ENCODE measurements around the gene SPEM3.
"Not testable (repeated sequence)": the region's sequence is repeated elsewhere in the genome, so short reads cannot be mapped to it uniquely, and the experiment has no call there.

The SPEM3 gene

DNA sequence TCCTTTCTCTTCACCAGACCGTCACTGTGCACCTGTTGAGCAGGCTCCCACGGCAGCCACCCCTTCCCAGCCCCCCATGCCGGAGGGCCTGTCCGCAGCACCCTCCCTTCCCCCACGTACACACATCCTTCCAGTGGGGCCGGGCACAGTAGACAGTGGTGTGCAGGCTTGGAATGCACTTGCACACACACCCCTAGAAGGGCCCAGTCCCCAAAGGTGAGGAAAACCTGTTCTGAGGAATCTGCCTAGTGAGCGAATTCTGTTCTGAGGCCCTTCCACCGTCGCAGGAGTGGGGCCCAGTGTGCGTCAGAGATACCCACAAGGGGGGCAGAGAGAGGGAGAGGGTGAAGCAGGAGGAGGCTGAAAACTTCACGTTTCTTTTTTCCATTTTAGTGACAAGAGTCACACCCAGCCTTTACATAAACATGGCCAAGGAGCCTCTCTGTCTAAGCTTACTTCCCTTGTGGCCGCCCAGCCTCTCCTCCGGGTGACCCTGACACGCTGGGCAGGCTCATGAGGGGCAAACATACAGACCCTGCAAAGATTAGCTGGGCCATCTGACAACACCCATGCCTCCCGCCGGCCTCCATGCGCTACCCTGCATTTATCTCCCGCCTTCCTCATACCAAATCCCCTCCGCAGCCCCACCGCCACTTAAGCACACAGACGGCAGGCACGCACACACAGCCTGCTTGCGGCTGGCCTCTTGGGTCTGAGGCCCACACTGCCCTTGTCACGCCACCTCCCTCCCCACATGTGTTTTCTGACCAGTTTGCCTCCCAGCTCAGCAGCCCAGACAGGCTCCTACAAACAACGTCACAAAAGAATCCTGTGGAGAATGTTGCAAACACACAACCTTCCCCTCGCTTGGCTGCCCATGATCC, 49.0 kb downstream of the SPEM3 start:
- no peak for TF ChIP-seq CTCF (IDR thresholded peaks at IDR 0.05; ENCODE audit: low read depth, low read length)
- peak overlapping the region; percentile 73 to 79 for H3K4me3 ChIP-seq (replicated peaks in 1 of 2; ENCODE audit: low read depth in 2 of 2, low read length in 2 of 2)
- DNase-seq (ENCODE audit: low read depth in 2 of 2), result peak; percentile 76 to 77

GRCh38 chr17:7478276-7479212, 49.9 kb downstream of the SPEM3 start:
- peak overlapping the region; percentile 73 to 79 for H3K4me3 ChIP-seq (replicated peaks in 1 of 2; ENCODE audit: low read depth in 2 of 2, low read length in 2 of 2)
- DNase-seq (ENCODE audit: low read depth in 2 of 2), result peak in 1 of 2 donors; percentile 53
- no peak for TF ChIP-seq CTCF (IDR thresholded peaks at IDR 0.05; ENCODE audit: low read depth, low read length)

- no peak for TF ChIP-seq CTCF (IDR thresholded peaks at IDR 0.05; ENCODE audit: low read depth, low read length)
- peak; percentile 39 to 55 for DNase-seq (ENCODE audit: low read depth in 2 of 2)
- peak within 1 kb of the TSS; percentile 73 to 79 for H3K4me3 ChIP-seq (replicated peaks in 1 of 2; ENCODE audit: low read depth in 2 of 2, low read length in 2 of 2)
Measured at GRCh38 chr17:7479213-7480088, 50.8 kb downstream of the SPEM3 start, which contains the start of gene ZBTB4. Gene ZBTB4 (minus strand): TSS chr17:7479631. CDS start chr17:7466801, 12,830 bp downstream.

DNA sequence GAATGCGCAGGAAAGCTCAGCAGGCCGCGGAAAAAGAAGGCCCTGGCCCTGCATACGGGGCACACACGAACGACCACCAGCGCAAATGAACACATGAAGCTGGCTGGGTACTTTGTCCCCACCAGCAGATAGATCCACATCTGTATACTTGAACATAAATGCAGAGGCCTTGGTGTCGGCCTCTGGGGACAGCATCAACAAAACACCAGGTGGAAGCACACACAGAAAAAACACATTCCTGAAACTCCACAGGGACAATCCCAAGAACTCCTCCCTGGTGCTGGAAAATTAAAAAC, 51.4 kb downstream of the SPEM3 start:
- peak in 1 of 2 donors; percentile 33 for DNase-seq (ENCODE audit: low read depth in 2 of 2)
- no peak for TF ChIP-seq CTCF (IDR thresholded peaks at IDR 0.05; ENCODE audit: low read depth, low read length)
- H3K4me3 ChIP-seq (replicated peaks in 1 of 2; ENCODE audit: low read depth in 2 of 2, low read length in 2 of 2), result peak overlapping the region; percentile 53 to 73

GRCh38 chr17:7481275-7481674, 52.6 kb downstream of the SPEM3 start, which contains the start of gene SLC35G6:
Gene SLC35G6 (plus strand): TSS chr17:7481446. CDS start chr17:7481517, 71 bp downstream.
- DNase-seq (ENCODE audit: low read depth in 2 of 2), result not testable (repeated sequence)
- peak within 1 kb of the TSS in 1 of 2 donors; percentile 73 for H3K4me3 ChIP-seq (replicated peaks in 1 of 2; ENCODE audit: low read depth in 2 of 2, low read length in 2 of 2)

- DNase-seq (ENCODE audit: low read depth in 2 of 2); H3K4me3 ChIP-seq (replicated peaks in 1 of 2; ENCODE audit: low read depth in 2 of 2, low read length in 2 of 2): not testable (repeated sequence)
Measured at GRCh38 chr17:7481842-7482741, 53.4 kb downstream of the SPEM3 start.
